PFSK-1 (cell line): Measurements from ENCODE around the gene NMRAL1. TPM values are rescaled to one million over a fixed set of nuclear protein-coding genes. Genes with fewer than 3 reads are reported as not detected.
A peak's percentile ranks its signal among the peaks of the same experiment; 100 is the strongest.

Experiments used
- FOXP2 ChIP-seq: optimal IDR thresholded peaks from 2 replicates; pipeline ENCODE3; 2011; ENCODE audit warnings: borderline replicate concordance, control low read depth, inconsistent platforms; ENCODE audit not compliant: insufficient read depth; ENCODE audit errors: extremely low read length, extremely low read depth
- POLR2AphosphoS5 ChIP-seq: IDR thresholded peaks from 2 replicates; pipeline ENCODE4 v1.6.1; 2012; ENCODE audit warnings: low read depth, mild to moderate bottlenecking, control low read depth, low read length, moderate library complexity
- SIN3A ChIP-seq: IDR thresholded peaks from 2 replicates; pipeline ENCODE4 v1.6.1; 2012; ENCODE audit warnings: mild to moderate bottlenecking, low read length, moderate library complexity, borderline replicate concordance; ENCODE audit not compliant: insufficient read depth
- TAF1 ChIP-seq: IDR thresholded peaks from 2 replicates; pipeline ENCODE4 v1.6.1; 2012; ENCODE audit warnings: low read length, control low read depth, borderline replicate concordance; ENCODE audit not compliant: insufficient read depth
- polyA plus RNA-seq: library from polyadenylated mRNA; unstranded; fragments of >200 nt; gene quantifications from one replicate; pipeline ENCODE4 v1.2.1, GENCODE V29; 2012; ENCODE audit warnings: low read depth, missing spikeins; ENCODE audit not compliant: insufficient read length
- TF ChIP-seq, protein P1 (sequence below), 2 experiments: IDR thresholded peaks; 2 replicates each; pipeline versions ENCODE4 v1.6.1 to v1.8.0; 2011 to 2012; ENCODE audit warnings: low read depth in 2 of 2, low read length in 2 of 2, control low read depth in 1 of 2, inconsistent platforms in 1 of 2, mild to moderate bottlenecking in 1 of 2, moderate library complexity in 1 of 2; ENCODE audit not compliant: insufficient read depth in 1 of 2

NMRAL1 gene
- 20.3 TPM for polyA plus RNA-seq

DNA sequence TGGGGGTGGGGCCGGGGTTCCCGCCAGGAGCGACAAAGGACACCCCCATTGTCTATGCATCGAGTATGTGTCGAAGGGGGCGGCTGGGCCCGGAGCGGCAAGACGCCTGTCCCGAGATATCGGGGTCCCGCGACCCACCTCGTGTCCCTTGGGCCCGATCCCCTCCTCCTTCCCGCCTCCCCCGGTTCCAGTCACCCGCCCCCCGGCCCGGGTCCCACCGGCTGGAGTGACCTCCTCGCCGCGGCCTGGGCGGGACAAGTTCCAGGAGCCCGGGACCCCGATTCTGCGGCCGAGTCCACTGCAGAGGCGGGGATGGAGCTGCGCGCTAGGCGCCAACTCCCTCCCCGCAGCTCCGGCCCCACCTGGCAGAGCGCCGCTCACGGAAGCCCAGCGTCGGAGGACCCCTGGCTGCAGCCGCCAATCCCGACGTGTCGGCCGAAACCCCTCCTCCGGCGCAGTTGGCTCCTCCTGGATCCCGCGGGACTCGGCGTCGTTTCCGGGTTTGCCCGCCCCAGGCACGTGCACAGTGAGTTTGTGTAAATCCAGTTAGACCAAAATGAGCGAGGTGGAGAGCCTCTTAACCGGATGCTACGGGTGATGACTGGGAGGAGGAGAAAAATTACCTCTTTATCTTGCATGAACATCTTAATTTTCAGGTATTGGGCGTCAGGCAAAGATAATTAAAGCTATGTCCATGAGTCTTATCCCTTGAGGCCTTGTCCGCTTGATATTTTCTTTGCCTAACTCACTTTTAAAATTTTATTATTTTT lies at the start of gene NMRAL1:
Gene NMRAL1, minus strand, starts transcription at position 434 of the 770 bp plus-strand sequence. CDS start 493 bp downstream, outside the sequence.
- TF ChIP-seq SIN3A (no peak), FOXP2 (peak; percentile 18)

DNA sequence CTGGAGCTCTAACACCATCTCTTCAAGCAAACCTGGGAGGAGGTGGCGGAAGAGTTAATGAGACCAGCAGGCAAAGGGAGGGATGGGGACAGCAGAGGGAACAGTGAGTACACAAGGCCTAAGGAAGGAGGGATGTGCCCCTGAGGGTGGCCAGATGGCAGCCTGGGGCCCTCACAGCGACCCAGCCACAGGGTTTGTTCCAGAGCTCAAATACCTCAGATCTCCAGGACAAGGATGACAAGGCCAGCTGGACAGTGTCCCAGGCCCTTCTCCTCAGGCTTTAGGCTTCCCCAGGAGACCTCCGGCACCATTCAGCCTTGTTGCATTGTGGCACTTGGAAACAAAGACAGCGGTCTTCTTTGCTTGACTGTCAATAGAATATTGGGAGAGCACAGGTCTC lies 49.3 kb upstream of the NMRAL1 start:
- TF ChIP-seq TAF1 (no peak), FOXP2 (no peak), POLR2AphosphoS5 (no peak), SIN3A (no peak)
- TF ChIP-seq, protein P1, sequence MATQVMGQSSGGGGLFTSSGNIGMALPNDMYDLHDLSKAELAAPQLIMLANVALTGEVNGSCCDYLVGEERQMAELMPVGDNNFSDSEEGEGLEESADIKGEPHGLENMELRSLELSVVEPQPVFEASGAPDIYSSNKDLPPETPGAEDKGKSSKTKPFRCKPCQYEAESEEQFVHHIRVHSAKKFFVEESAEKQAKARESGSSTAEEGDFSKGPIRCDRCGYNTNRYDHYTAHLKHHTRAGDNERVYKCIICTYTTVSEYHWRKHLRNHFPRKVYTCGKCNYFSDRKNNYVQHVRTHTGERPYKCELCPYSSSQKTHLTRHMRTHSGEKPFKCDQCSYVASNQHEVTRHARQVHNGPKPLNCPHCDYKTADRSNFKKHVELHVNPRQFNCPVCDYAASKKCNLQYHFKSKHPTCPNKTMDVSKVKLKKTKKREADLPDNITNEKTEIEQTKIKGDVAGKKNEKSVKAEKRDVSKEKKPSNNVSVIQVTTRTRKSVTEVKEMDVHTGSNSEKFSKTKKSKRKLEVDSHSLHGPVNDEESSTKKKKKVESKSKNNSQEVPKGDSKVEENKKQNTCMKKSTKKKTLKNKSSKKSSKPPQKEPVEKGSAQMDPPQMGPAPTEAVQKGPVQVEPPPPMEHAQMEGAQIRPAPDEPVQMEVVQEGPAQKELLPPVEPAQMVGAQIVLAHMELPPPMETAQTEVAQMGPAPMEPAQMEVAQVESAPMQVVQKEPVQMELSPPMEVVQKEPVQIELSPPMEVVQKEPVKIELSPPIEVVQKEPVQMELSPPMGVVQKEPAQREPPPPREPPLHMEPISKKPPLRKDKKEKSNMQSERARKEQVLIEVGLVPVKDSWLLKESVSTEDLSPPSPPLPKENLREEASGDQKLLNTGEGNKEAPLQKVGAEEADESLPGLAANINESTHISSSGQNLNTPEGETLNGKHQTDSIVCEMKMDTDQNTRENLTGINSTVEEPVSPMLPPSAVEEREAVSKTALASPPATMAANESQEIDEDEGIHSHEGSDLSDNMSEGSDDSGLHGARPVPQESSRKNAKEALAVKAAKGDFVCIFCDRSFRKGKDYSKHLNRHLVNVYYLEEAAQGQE (IDR thresholded peaks at IDR 0.05; ENCODE audit: insufficient read depth in 1 of 2, low read depth in 2 of 2, low read length in 2 of 2) = no peak

DNA sequence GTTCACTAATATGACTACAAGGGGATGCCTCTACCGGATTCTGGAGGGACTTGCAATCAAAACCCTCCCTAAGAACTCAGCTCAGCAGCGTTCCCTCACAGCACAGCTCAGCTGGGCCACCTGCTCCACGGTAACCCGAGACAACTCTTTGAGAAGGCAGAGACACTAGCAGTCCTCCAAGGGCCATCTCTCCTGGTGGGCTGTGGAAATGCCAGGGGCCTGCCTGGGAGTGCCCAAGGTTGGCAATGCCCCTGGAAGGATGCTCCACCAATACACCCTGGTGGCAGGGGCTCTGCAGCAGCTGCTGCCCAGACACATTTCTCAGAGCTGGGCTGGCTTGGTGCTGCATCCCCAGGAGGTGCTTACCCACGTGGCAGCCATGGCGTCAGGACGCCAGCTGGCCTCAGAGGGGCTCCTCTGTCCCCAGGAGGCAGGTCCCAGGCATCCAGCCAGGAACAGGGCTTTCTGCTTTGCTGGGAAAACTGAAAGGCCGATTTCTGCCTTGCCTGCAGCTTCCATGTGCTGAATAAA lies 47.7 kb upstream of the NMRAL1 start:
- TF ChIP-seq, protein P1 (IDR thresholded peaks at IDR 0.05; ENCODE audit: insufficient read depth in 1 of 2, low read depth in 2 of 2, low read length in 2 of 2) = no peak
- TF ChIP-seq POLR2AphosphoS5 = no peak
- no peak for TF ChIP-seq TAF1
- no peak for TF ChIP-seq FOXP2
- no peak for TF ChIP-seq SIN3A

DNA sequence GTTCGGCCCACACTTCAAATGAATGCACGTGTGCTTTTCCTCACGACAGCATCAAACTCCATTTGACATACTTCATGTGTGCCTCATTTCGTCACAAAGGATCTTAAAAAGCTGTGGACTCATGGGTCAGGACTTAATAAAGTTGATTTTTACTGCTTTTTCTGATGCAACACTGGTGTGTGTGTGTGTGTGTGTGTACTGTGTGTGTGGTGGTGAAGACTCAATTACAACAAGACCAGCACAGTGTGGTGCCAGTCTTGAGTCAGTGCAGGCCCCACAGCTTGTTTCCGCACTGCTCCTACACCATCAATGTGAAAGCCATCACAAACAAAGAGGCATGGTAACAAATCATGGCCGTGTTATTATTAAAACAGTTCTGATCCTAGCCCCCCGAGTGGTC lies 46.5 kb upstream of the NMRAL1 start:
- TF ChIP-seq, protein P1 (IDR thresholded peaks at IDR 0.05; ENCODE audit: insufficient read depth in 1 of 2, low read depth in 2 of 2, low read length in 2 of 2) = no peak
- TF ChIP-seq FOXP2 = no peak
- TF ChIP-seq POLR2AphosphoS5 = no peak
- TF ChIP-seq TAF1 = no peak
- no peak for TF ChIP-seq SIN3A

DNA sequence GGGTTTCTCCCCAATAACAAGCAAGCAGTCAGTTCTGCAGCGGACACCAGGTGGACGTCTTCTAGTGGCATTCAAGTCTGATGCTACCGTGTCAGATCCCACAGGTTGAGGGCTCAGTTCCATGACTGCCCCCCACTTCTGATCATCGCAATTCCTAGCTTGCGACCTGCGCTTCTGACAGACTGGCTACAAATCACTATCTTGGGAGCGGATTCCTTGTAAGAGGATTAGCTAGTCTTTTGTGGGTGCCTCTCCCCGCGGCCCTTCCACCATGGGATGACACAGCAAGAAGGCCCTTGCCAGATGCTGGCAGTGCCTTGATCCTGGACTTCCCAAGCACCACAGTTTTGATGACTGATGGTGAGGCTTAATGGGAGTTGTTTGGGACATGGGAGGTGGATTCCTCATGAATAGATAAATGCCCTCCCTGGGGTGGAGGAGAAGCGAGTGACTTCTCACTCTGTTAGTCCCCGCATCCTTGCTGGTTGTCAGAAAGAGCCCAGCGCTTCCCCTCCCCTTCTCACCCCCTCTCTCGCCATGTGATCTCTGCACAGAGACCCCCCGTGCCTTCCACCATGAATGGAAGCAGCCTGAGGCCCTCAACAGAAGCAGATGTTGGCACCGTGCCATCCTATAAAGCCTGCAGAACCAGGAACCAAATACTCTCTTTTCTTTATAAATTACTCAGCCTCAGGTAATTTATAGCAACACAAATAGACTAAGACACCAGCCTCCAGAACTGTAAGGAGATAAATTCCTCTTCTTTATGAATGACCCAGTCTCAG lies 45.0 kb upstream of the NMRAL1 start:
- no peak for TF ChIP-seq TAF1
- TF ChIP-seq SIN3A = no peak
- TF ChIP-seq, protein P1 (IDR thresholded peaks at IDR 0.05; ENCODE audit: insufficient read depth in 1 of 2, low read depth in 2 of 2, low read length in 2 of 2) = no peak
- TF ChIP-seq POLR2AphosphoS5 = no peak
- TF ChIP-seq FOXP2 = no peak
